H54 (cell line): Measurements from ENCODE around the gene ESYT3.
"Not testable (repeated sequence)": the region's sequence is repeated elsewhere in the genome, so short reads cannot be mapped to it uniquely, and the experiment has no call there.

ENCODE experiments used
- DNase-seq: peaks from one replicate; pipeline ENCODE4 v3.0.0; 2011; ENCODE audit warnings: low spot score, mixed read lengths; ENCODE audit not compliant: insufficient read length
- FAIRE-seq: peaks from 3 replicates; lab custom pipeline; 2011; peaks lifted over from hg19 to GRCh38; lab: Jason Lieb, UNC
- POLR2A ChIP-seq: IDR thresholded peaks from 2 replicates; pipeline ENCODE4 v1.6.1; 2011; ENCODE audit warnings: low read depth, mild to moderate bottlenecking, low read length

The ESYT3 gene

GRCh38 chr3:138400651-138401070 is 33.8 kb upstream of the ESYT3 start:
- DNase-seq (no peak), FAIRE-seq (no peak)
- no peak for TF ChIP-seq POLR2A

GRCh38 chr3:138401834-138402233 is 32.6 kb upstream of the ESYT3 start:
- FAIRE-seq = no peak
- no peak for DNase-seq
- no peak for TF ChIP-seq POLR2A

- no peak for TF ChIP-seq POLR2A
- DNase-seq (no peak), FAIRE-seq (no peak)
These were observed 30.3 kb upstream of the ESYT3 start for GRCh38 chr3:138404121-138404520.

GRCh38 chr3:138405001-138405400 is 29.4 kb upstream of the ESYT3 start:
- no peak for TF ChIP-seq POLR2A
- DNase-seq = no peak
- no peak for FAIRE-seq

DNA sequence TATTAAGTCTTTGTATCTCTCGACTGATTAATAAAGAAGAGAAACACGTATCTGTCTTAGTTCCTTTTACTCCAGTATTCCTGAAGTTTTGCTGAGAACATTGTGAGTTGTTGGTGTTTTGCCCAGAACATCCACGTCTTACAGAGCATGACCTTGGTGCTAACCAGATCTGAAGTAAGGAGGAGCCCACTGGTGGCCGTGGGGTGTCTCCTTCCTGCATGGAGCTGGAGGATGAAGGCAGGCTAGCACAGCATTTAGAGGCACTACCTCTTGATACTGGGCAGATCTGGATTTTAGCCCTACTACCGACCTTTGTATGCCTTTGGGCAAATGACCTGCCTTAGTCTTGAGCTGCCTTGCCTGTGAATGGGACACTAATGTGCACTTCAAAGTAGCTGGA is 28.9 kb upstream of the ESYT3 start:
- no peak for DNase-seq

DNA sequence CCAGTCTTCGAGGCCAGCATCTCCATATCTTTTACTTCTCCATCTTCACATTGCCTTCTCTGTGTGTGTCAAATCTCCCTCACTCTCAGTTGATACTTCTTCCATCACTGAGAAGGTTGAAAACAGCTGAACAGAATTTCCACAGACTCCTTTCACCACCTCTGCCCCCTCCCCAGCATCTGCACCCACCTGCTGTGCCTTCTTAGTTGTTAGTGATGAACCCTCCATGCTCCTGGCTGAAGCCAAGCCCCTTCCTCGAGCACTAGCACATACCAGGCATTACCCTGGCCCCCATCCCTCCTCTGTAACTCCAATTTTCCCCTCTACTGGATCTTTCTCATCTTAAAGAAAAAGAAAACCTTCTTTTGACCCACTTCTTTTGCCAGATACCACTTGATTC is 27.8 kb upstream of the ESYT3 start:
- TF ChIP-seq POLR2A = no peak
- DNase-seq = no peak
- FAIRE-seq = no peak

More for the DNA sequence above, 28.9 kb upstream of the ESYT3 start:
- FAIRE-seq = no peak
- TF ChIP-seq POLR2A = no peak

- FAIRE-seq = no peak
- TF ChIP-seq POLR2A = no peak
- no peak for DNase-seq
These were observed 27.0 kb upstream of the ESYT3 start for GRCh38 chr3:138407236-138407907.

GRCh38 chr3:138408751-138409570 is 25.5 kb upstream of the ESYT3 start:
- FAIRE-seq (no peak), DNase-seq (no peak)
- TF ChIP-seq POLR2A = no peak

- no peak for TF ChIP-seq POLR2A
- DNase-seq = no peak
- FAIRE-seq = no peak
These were observed 21.4 kb upstream of the ESYT3 start for GRCh38 chr3:138412821-138413551.

DNA sequence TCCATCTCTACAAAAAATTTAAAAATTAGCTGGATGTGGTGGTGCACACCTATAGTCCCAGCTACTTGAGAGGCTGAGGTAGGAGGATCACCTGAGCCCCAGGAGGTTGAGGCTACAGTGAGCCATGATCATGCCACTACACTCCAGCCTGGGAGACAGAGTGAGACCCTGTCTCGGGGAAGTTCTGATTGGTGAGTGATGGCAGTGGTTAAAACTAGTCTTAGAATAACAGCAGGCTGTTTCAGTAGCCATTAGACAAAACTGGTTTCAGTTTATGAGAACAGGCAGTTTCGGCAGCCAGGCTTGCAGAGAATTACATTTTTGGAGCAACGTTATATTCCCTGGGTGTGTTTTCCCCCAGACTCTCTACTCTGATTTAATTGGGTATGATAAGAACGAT is 18.2 kb upstream of the ESYT3 start:
- DNase-seq, FAIRE-seq: not testable (repeated sequence)

GRCh38 chr3:138417559-138417982 is 16.8 kb upstream of the ESYT3 start:
- peak; percentile 36 for FAIRE-seq
- TF ChIP-seq POLR2A = no peak
- peak; percentile 83 for DNase-seq

DNA sequence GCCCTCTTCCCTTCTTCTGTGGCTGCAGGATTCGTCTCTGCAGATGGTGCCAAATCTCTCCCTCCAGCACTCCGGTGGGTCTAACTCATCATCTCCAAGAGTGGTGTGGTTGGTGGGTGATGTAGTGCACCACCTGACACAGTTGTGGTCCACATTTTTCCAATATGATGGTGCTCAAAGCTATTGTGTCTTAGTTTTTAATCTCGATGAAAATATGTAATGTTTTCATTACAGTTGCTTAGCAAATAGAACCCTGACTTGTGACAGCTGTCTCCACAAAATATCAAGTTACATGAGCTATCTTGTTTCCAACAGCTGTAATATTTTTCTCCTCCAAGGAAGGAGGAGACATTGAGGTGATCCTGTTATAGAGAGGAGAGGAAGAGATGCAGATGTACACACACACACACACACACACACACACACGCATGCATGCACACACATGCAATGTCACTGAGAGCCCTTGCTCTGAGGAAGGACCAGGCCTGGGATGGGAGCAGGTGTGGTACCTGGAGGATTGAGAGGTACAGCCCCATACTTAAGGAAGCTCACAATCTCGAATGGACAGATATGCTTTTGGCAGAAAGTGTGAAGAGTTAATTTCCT is 15.7 kb upstream of the ESYT3 start:
- TF ChIP-seq POLR2A = no peak
- DNase-seq (no peak), FAIRE-seq (no peak)

GRCh38 chr3:138423316-138423715 is 11.1 kb upstream of the ESYT3 start:
- DNase-seq (no peak), FAIRE-seq (no peak)
- no peak for TF ChIP-seq POLR2A

GRCh38 chr3:138424323-138424722 is 10.1 kb upstream of the ESYT3 start:
- no peak for TF ChIP-seq POLR2A
- FAIRE-seq (no peak), DNase-seq (no peak)
